HG03354 (cell line): Measurements from ENCODE around the gene DNAH2.

Experiments used
- ATAC-seq: cut with Tn5 transposase; IDR thresholded peaks from one replicate; pipeline ENCODE4 v1.9.1; 2021; ENCODE audit warnings: mild to moderate bottlenecking; ENCODE audit not compliant: unreplicated experiment, poor library complexity, severe bottlenecking

Gene DNAH2

GRCh38 chr17:7835814-7836595 lies 118.5 kb downstream of the DNAH2 start:
- peak; percentile 37 for ATAC-seq

GRCh38 chr17:7836596-7837407 lies 119.3 kb downstream of the DNAH2 start:
- no peak for ATAC-seq

- no peak for ATAC-seq
These were observed 120.0 kb downstream of the DNAH2 start for GRCh38 chr17:7837408-7838088.

GRCh38 chr17:7838090-7839075 lies 120.8 kb downstream of the DNAH2 start:
- ATAC-seq: no peak

GRCh38 chr17:7839190-7839875 lies 121.8 kb downstream of the DNAH2 start:
- ATAC-seq: no peak

GRCh38 chr17:7839876-7840261 lies 122.3 kb downstream of the DNAH2 start:
- no peak for ATAC-seq

GRCh38 chr17:7840441-7840840 lies 122.9 kb downstream of the DNAH2 start:
- ATAC-seq: no peak

- no peak for ATAC-seq
These were observed 123.3 kb downstream of the DNAH2 start for GRCh38 chr17:7840875-7841274.

GRCh38 chr17:7841396-7841914 lies 123.9 kb downstream of the DNAH2 start:
- no peak for ATAC-seq

- no peak for ATAC-seq
These were observed 124.4 kb downstream of the DNAH2 start for GRCh38 chr17:7841915-7842379.

GRCh38 chr17:7842380-7843256 lies 125.1 kb downstream of the DNAH2 start:
- ATAC-seq: peak; percentile 0

- ATAC-seq: peak; percentile 0
These were observed 125.7 kb downstream of the DNAH2 start for GRCh38 chr17:7843257-7843535.

- ATAC-seq: peak; percentile 30
These were observed 126.2 kb downstream of the DNAH2 start for GRCh38 chr17:7843536-7844291.

- peak; percentile 48 for ATAC-seq
These were observed 127.0 kb downstream of the DNAH2 start for GRCh38 chr17:7844292-7845154.

GRCh38 chr17:7845359-7846062 lies 128.0 kb downstream of the DNAH2 start:
- ATAC-seq: no peak
